ENCODE measurements around the gene THRA.

DNA sequence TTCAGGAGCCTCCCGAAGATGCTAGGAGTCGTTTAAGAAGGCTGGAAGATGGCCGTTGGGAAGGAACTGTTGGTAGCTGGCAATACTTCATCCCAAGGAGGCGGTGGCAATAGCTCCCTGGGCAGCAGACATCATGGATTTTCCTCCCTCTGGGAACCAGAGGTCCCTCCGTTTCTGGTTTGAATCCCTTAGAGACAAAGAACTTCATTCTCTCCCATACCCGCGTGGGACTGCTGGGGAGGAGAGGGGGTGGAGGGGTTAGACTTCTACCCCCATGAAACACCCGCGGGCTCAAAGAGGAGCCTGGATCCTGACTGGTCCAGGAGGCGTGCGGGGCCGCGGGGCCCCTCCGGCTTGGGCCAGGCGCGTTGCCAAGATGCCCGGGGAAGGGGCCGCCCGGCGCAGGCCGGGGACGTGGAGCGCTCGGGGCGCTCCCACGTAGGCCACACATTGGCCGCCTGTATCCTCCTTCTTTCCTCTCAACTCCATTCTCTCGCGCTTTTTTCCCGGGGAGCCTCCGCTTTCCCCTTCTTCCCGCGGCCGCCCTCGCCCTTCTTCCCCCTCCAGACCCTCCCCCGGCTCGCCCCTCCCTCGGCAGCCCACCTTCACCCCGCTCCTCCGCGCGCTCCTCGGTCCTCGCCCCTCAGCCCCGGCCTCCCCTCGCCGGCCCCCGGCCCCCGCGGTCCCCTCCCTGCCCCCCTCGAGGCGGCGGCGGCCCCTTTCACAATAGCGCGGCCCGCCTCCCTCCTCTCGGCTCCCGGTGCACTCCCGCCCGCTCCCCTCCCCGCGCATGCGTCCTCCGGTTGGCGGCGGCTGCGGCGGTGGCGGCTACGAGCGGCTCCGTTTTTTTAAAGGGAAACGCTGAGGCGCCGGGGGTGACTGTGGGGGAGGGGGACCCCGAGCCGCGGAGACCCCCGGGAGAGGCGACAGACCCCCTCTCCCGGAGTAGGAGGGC, 58.7 kb downstream of the THRA start, which contains the start of gene MSL1:
- TF ChIP-seq, protein P1, sequence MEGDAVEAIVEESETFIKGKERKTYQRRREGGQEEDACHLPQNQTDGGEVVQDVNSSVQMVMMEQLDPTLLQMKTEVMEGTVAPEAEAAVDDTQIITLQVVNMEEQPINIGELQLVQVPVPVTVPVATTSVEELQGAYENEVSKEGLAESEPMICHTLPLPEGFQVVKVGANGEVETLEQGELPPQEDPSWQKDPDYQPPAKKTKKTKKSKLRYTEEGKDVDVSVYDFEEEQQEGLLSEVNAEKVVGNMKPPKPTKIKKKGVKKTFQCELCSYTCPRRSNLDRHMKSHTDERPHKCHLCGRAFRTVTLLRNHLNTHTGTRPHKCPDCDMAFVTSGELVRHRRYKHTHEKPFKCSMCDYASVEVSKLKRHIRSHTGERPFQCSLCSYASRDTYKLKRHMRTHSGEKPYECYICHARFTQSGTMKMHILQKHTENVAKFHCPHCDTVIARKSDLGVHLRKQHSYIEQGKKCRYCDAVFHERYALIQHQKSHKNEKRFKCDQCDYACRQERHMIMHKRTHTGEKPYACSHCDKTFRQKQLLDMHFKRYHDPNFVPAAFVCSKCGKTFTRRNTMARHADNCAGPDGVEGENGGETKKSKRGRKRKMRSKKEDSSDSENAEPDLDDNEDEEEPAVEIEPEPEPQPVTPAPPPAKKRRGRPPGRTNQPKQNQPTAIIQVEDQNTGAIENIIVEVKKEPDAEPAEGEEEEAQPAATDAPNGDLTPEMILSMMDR (IDR thresholded peaks at IDR 0.05): no peak
- TF ChIP-seq POLR2A (IDR thresholded peaks at IDR 0.05): peak; percentile 36 to 70

Data from thyroid gland (tissue), 4 donors.